Suprapubic skin (tissue), 3 donors: ENCODE results near the gene MRPL22.

Experiments used
- POLR2A ChIP-seq, 2 donors: fragments of 450-650 bp; IDR thresholded peaks; one replicate each; pipeline ENCODE4 v1.6.1; 2017; ENCODE audit warnings: antibody characterized with exemption in 2 of 2, mild to moderate bottlenecking in 2 of 2, moderate library complexity in 2 of 2
- TF ChIP-seq, protein P1 (sequence below), 2 donors: fragments of 200-600 bp in 1 of 2; fragments of 450-650 bp in 1 of 2; sonication (generic) in 1 of 2; IDR thresholded peaks; one replicate each; pipeline ENCODE4 v1.5.1; 2016 to 2019; ENCODE audit warnings: antibody characterized with exemption in 2 of 2, mild to moderate bottlenecking in 1 of 2, moderate library complexity in 1 of 2

- TF ChIP-seq, protein P1, sequence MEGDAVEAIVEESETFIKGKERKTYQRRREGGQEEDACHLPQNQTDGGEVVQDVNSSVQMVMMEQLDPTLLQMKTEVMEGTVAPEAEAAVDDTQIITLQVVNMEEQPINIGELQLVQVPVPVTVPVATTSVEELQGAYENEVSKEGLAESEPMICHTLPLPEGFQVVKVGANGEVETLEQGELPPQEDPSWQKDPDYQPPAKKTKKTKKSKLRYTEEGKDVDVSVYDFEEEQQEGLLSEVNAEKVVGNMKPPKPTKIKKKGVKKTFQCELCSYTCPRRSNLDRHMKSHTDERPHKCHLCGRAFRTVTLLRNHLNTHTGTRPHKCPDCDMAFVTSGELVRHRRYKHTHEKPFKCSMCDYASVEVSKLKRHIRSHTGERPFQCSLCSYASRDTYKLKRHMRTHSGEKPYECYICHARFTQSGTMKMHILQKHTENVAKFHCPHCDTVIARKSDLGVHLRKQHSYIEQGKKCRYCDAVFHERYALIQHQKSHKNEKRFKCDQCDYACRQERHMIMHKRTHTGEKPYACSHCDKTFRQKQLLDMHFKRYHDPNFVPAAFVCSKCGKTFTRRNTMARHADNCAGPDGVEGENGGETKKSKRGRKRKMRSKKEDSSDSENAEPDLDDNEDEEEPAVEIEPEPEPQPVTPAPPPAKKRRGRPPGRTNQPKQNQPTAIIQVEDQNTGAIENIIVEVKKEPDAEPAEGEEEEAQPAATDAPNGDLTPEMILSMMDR (IDR thresholded peaks at IDR 0.05) = no peak
- TF ChIP-seq POLR2A (IDR thresholded peaks at IDR 0.05) = no peak
These were observed 74.4 kb downstream of the MRPL22 start for GRCh38 chr5:155015239-155015638.
